HepG2 (cell line): ENCODE data around the gene BRAP. TPM values are rescaled to one million over a fixed set of nuclear protein-coding genes. Genes with fewer than 3 reads are reported as not detected.

Experiments
- CHD2 ChIP-seq: IDR thresholded peaks from 2 replicates; pipeline ENCODE4 v1.6.1; 2011; ENCODE audit warnings: low read depth, low read length, improper control_type of control experiment
- DRAP1 ChIP-seq: IDR thresholded peaks from 2 replicates; pipeline ENCODE4 v1.6.1; 2016; ENCODE audit warnings: missing genetic modification reagents, missing compliant biosample characterization
- GATA4 ChIP-seq: sonication (generic); IDR thresholded peaks from 2 replicates; pipeline ENCODE4 v1.6.1; 2016; ENCODE audit warnings: antibody characterized with exemption, low read depth, borderline replicate concordance
- GPBP1L1 ChIP-seq: sonication (generic); formaldehyde crosslinking; IDR thresholded peaks from 2 replicates; pipeline ENCODE4 v1.5.0; 2020; ENCODE audit warnings: mild to moderate bottlenecking, missing genetic modification reagents
- HHEX ChIP-seq: IDR thresholded peaks from 2 replicates; pipeline ENCODE4 v1.6.1; 2016; ENCODE audit warnings: control low read depth
- HOXD1 ChIP-seq: sonication (generic); formaldehyde crosslinking; IDR thresholded peaks from 2 replicates; pipeline ENCODE4 v1.5.0; 2020; ENCODE audit warnings: missing genetic modification reagents
- MAFG ChIP-seq: sonication (generic); formaldehyde crosslinking; IDR thresholded peaks from 2 replicates; pipeline ENCODE4 v1.5.1; 2020; ENCODE audit warnings: mild to moderate bottlenecking, missing genetic modification reagents
- NFKBIZ ChIP-seq: IDR thresholded peaks from 2 replicates; pipeline ENCODE4 v1.6.1; 2018; ENCODE audit warnings: missing genetic modification reagents, missing compliant biosample characterization
- NFYB ChIP-seq: sonication (generic); formaldehyde crosslinking; IDR thresholded peaks from 2 replicates; pipeline ENCODE4 v1.4.0; 2020; ENCODE audit warnings: missing genetic modification reagents
- SRF ChIP-seq: IDR thresholded peaks from 2 replicates; pipeline ENCODE4 v1.6.1; 2011; ENCODE audit warnings: mild to moderate bottlenecking, low read depth, low read length, moderate library complexity
- STAT5B ChIP-seq: sonication (generic); formaldehyde crosslinking; IDR thresholded peaks from 2 replicates; pipeline ENCODE4 v1.4.0; 2020; ENCODE audit warnings: missing genetic modification reagents
- TBL1XR1 ChIP-seq: fragments of 150-350 bp; IDR thresholded peaks from 2 replicates; pipeline ENCODE4 v1.6.1; 2014; ENCODE audit warnings: borderline replicate concordance, low read length; ENCODE audit not compliant: partially characterized antibody
- ZBTB38 ChIP-seq: sonication (generic); formaldehyde crosslinking; IDR thresholded peaks from 2 replicates; pipeline ENCODE4 v1.5.1; 2020; ENCODE audit warnings: mild to moderate bottlenecking, missing genetic modification reagents
- ZBTB8A ChIP-seq: sonication (generic); formaldehyde crosslinking; IDR thresholded peaks from 2 replicates; pipeline ENCODE4 v1.4.0; 2020; ENCODE audit warnings: mild to moderate bottlenecking, low read depth, missing genetic modification reagents, borderline replicate concordance
- ZFP62 ChIP-seq: sonication (generic); formaldehyde crosslinking; IDR thresholded peaks from 2 replicates; pipeline ENCODE4 v1.4.0; 2020; ENCODE audit warnings: missing genetic modification reagents
- ZNF18 ChIP-seq: sonication (generic); formaldehyde crosslinking; IDR thresholded peaks from 2 replicates; pipeline ENCODE4 v1.8.0; 2022; ENCODE audit warnings: mild to moderate bottlenecking, missing genetic modification reagents; ENCODE audit not compliant: insufficient replicate concordance
- ZNF326 ChIP-seq: sonication (generic); formaldehyde crosslinking; IDR thresholded peaks from 2 replicates; pipeline ENCODE4 v1.4.0; 2020; ENCODE audit warnings: missing genetic modification reagents, borderline replicate concordance
- ZNF335 ChIP-seq: sonication (generic); formaldehyde crosslinking; IDR thresholded peaks from 2 replicates; pipeline ENCODE4 v1.4.0; 2020; ENCODE audit warnings: missing genetic modification reagents
- ZNF7 ChIP-seq: IDR thresholded peaks from 2 replicates; pipeline ENCODE4 v1.6.1; 2016; ENCODE audit warnings: missing biosample characterization, missing genetic modification reagents
- ZNF747 ChIP-seq: sonication (generic); formaldehyde crosslinking; IDR thresholded peaks from 2 replicates; pipeline ENCODE4 v1.8.1; 2023; ENCODE audit warnings: missing genetic modification reagents, mild to moderate bottlenecking, borderline replicate concordance
- ZNF772 ChIP-seq: sonication (generic); formaldehyde crosslinking; IDR thresholded peaks from 2 replicates; pipeline ENCODE4 v1.5.0; 2020; ENCODE audit warnings: mild to moderate bottlenecking, missing genetic modification reagents
- ZNF773 ChIP-seq: sonication (generic); formaldehyde crosslinking; IDR thresholded peaks from 2 replicates; pipeline ENCODE4 v1.4.0; 2020; ENCODE audit warnings: missing genetic modification reagents, borderline replicate concordance
- polyA plus RNA-seq, 8 experiments: library from polyadenylated mRNA; depleted of rRNA in 3 of 8; stranded (reverse) in 7 of 8; unstranded in 1 of 8; fragments of >200 nt; fragmentation: Illumina TruSeq in 4 of 8; extraction: Trizol in 4 of 8; gene quantifications; 2 replicates each; pipeline versions ENCODE4 v1.2.1 to v1.2.3, GENCODE V29; 2011 to 2016; ENCODE audit warnings: low read depth in 4 of 8, missing spikeins in 1 of 8, mixed read lengths in 1 of 8; ENCODE audit not compliant: insufficient read depth in 1 of 8
- total RNA-seq, 5 experiments: library from RNA; depleted of rRNA; stranded (reverse); fragments of >200 nt; fragmentation: Illumina TruSeq; extraction: Trizol; gene quantifications; 2 replicates each; pipeline ENCODE4 v1.2.3, GENCODE V29; 2016; ENCODE audit warnings: low read depth in 1 of 5
- TF ChIP-seq, protein P1 (sequence below): sonication (generic); formaldehyde crosslinking; IDR thresholded peaks from 2 replicates; pipeline ENCODE4 v1.4.0; 2020; ENCODE audit warnings: missing genetic modification reagents, mild to moderate bottlenecking, borderline replicate concordance

Gene BRAP
- total and polyA plus RNA-seq, 2 of the 13 experiments (the other 11 are each of a cell fraction or from before 2014, with no cell fraction given) = 8.1 to 15.4 TPM

DNA sequence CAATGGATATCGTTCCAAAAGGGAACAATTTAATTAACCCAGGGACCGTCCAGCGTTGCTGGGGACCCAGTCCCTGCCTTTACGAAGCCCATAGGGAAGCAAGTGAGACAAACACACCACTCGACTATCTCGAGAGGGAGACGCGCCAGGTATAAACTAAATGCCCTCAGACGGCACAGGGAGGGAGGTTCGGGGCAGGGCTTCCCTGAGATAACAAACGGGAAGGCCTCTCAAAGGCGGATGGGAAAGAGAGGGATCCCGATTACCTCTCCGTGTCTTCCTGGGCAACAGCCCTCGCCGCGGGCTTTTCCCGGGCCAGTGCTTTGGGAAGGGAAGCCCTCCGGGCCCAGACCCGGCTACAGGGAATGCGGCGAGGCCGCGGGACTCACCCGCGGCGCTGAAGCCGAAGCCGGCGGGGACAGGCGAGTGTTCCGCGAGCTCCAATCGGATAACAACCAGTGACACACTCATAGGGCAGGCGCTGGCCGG is 390 bp downstream of the BRAP start (continued):
- TF ChIP-seq DRAP1 (CRISPR knock-in tag) (no peak), ZFP62 (CRISPR knock-in tag) (no peak), ZNF326 (CRISPR knock-in tag) (no peak), ZNF772 (0 out of 2 replicates have a peak, but pooled peaks have one; percentile 7), MAFG (CRISPR knock-in tag) (no peak), GPBP1L1 (CRISPR knock-in tag) (no peak), HHEX (no peak), NFYB (no peak), ZNF7 (CRISPR knock-in tag) (no peak), TBL1XR1 (no peak), ZNF18 (CRISPR knock-in tag) (no peak), NFKBIZ (CRISPR knock-in tag) (no peak), CHD2 (no peak), ZBTB8A (CRISPR knock-in tag) (no peak), SRF (no peak), ZNF335 (CRISPR knock-in tag) (no peak), GATA4 (no peak), ZBTB38 (CRISPR knock-in tag) (no peak), HOXD1 (CRISPR knock-in tag) (no peak), ZNF747 (CRISPR knock-in tag) (0 out of 2 replicates have a peak, but pooled peaks have one; percentile 23), STAT5B (CRISPR knock-in tag) (no peak), ZNF773 (CRISPR knock-in tag) (no peak)
- TF ChIP-seq, protein P1, sequence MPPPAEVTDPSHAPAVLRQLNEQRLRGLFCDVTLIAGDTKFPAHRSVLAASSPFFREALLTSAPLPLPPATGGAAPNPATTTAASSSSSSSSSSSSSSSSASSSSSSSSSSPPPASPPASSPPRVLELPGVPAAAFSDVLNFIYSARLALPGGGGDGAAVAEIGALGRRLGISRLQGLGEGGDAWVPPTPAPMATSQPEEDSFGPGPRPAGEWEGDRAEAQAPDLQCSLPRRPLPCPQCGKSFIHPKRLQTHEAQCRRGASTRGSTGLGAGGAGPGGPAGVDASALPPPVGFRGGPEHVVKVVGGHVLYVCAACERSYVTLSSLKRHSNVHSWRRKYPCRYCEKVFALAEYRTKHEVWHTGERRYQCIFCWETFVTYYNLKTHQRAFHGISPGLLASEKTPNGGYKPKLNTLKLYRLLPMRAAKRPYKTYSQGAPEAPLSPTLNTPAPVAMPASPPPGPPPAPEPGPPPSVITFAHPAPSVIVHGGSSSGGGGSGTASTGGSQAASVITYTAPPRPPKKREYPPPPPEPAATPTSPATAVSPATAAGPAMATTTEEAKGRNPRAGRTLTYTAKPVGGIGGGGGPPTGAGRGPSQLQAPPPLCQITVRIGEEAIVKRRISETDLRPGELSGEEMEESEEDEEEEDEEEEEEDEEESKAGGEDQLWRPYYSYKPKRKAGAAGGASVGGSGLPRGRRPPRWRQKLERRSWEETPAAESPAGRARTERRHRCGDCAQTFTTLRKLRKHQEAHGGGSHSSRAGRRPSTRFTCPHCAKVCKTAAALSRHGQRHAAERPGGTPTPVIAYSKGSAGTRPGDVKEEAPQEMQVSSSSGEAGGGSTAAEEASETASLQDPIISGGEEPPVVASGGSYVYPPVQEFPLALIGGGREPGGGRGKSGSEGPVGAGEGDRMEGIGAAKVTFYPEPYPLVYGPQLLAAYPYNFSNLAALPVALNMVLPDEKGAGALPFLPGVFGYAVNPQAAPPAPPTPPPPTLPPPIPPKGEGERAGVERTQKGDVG (CRISPR knock-in tag) = no peak
